GM12865 (cell line): ENCODE data around the gene INCA1.

ENCODE experiments used
- DNase-seq: peaks from one replicate; pipeline ENCODE4 v3.0.0; 2010; ENCODE audit warnings: low read depth
- H3K4me3 ChIP-seq: 2 replicates; pipeline ENCODE4 v1.5.1; 2011; ENCODE audit warnings: mild to moderate bottlenecking, low read depth, low read length, control low read depth
- TF ChIP-seq, protein P1 (sequence below): IDR thresholded peaks from 2 replicates; pipeline ENCODE4 v1.5.1; 2011; ENCODE audit warnings: low read length, control low read depth, low read depth, inconsistent platforms; ENCODE audit not compliant: insufficient read depth; ENCODE audit errors: missing control alignments

INCA1 gene

DNA sequence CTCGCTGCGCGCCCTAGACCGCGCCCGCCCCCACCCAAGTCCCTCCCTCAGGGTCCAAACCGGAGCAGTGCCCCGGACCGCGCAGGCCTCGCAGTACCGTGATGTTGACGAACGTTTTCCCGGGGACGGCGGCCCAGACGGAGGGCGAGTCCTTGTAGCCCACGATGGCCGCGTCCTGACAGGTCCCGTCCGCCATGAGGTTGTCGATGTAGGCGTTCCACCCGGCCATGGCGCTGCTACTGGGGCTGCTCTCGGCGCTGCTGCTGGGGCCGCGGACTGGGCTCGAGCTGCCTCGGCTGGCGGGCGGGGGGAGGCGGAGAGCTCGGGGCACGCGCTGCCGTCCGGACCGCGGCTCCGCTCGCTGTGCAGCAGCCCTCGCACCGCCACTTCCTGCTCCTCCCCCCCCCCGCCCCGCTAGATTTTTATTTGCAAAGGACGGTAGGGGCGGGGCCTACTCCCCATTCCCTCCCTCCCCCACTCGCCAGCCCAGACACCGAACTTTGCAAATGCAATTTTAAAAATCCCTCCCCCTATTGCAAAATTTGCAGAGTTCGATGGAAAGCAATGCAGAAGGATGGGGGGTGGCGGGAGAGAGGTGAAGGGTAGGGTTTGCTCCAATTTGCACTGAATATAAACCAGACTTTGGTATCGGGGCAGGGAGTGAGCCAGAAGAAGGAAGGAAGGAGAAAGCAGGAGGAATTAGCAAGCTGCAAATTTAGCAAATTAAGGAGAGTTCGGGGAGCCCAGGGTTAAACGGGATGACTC lies 49.0 kb downstream of the INCA1 start, which contains the start of gene PFN1:
Gene PFN1, minus strand, starts transcription at position 365 of the 765 bp plus-strand sequence. Its CDS starts 136 bp downstream, at position 229.
- TF ChIP-seq, protein P1, sequence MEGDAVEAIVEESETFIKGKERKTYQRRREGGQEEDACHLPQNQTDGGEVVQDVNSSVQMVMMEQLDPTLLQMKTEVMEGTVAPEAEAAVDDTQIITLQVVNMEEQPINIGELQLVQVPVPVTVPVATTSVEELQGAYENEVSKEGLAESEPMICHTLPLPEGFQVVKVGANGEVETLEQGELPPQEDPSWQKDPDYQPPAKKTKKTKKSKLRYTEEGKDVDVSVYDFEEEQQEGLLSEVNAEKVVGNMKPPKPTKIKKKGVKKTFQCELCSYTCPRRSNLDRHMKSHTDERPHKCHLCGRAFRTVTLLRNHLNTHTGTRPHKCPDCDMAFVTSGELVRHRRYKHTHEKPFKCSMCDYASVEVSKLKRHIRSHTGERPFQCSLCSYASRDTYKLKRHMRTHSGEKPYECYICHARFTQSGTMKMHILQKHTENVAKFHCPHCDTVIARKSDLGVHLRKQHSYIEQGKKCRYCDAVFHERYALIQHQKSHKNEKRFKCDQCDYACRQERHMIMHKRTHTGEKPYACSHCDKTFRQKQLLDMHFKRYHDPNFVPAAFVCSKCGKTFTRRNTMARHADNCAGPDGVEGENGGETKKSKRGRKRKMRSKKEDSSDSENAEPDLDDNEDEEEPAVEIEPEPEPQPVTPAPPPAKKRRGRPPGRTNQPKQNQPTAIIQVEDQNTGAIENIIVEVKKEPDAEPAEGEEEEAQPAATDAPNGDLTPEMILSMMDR = no peak
- peak within 1 kb of the TSS; percentile 81 for H3K4me3 ChIP-seq
- DNase-seq = peak; percentile 97

DNA sequence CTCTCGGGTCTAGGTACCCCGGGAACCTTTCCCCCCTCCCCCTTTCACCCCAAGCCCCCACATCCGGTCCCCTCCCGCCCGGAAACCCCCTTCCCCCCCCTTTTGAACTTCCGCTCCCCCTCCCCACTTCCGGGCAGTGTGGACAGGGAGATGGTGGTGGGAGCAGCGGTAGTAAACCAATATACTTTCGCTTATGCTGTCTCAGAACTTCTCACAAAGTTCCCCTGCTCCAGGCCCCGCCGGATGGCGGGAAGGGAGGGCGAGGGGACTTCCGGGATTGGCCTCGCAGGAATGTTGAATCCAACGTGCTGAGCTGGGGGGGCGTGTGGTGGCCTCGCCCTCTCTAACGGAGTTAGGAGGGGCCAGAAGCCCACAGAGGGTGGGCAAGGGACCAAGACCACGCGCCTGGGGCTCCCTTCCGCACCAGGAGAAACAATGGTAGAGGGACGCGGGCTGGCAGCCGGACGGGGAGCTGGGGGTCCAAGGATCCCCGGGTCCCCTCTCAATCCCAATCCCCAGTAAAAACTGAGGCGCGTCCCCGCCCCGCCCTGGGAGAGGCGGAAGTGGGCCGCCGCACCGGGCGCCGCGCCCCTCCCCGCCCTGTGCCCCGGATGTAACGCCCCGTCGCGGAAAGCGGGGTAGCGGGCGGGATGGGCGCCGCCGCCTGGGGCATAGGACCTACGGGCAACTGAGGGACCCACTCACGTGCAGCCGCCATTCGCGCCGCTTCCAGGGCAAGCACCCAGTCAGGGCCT lies 49.7 kb downstream of the INCA1 start:
- peak; percentile 92 for DNase-seq
- H3K4me3 ChIP-seq = peak overlapping the region; percentile 81
- TF ChIP-seq, protein P1 = no peak

DNA sequence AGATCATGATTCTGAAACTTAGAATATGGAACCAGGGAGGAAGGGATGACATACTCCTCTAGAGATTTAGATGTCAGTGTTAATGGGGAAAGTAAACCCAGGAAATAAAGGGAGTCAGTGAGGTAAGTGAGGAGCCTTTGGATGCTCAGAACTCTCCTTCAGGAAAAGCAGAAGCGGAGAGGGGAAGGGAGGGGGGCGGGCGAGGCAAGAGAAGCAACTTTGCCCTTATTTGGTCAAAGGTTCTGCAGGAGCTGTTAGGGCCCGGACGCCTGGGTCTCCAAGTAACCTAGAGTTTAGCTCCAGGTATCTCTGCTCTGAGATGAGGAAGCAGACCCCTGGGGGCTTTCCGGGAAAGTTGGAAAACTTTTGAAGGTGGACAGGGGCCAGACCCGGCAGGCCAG lies 50.3 kb downstream of the INCA1 start:
- TF ChIP-seq, protein P1 = no peak
- H3K4me3 ChIP-seq = peak overlapping the region; percentile 81
- DNase-seq = no peak

DNA sequence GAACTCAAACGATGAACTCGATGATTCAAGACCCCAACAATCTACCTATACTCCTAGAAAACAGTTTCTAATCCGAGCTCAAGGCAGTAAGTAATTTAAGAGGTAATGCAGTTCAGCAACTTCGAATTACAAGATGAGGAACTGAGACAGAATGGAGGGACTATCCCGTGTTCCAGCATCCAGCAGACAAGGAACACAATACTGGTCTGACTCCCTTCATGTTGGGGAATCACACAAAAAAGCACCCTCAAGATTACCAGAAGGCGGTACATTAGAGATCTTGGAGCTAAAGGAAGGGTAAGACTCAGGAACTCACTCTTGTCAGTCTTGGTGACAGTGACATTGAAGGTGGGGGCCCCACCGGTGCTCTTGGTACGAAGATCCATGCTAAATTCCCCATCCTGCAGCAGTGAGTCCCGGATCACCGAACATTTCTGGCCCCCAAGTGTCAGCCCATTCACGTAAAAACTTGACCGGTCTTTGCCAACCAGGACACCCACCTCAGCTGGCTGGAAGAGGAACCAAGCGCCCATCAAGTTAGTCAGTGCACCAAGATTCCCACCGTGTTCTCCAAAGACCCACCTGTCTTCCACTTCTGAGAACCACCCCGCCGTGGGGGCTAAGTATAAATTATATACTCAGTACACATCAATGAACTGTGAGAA lies 50.9 kb downstream of the INCA1 start:
- DNase-seq = peak; percentile 58
- peak overlapping the region; percentile 81 for H3K4me3 ChIP-seq
- TF ChIP-seq, protein P1 = no peak

DNA sequence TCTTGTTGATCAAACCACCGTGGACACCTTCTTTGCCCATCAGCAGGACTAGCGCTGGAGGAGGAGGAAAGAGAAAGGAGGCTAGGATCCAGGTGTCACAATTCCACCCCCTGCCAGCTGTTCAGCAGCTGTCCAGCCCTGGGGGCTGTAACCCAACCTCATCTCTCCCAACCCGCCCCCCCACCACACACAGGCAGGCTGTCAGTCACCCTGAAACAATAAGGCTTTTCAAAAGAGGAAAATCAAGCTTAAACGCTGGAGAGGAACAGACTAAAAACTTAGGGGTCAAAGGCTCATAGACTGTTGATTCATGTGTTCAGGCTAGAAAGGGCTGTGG lies 51.4 kb downstream of the INCA1 start:
- TF ChIP-seq, protein P1 = no peak
- no peak for DNase-seq
- peak overlapping the region; percentile 81 for H3K4me3 ChIP-seq

DNA sequence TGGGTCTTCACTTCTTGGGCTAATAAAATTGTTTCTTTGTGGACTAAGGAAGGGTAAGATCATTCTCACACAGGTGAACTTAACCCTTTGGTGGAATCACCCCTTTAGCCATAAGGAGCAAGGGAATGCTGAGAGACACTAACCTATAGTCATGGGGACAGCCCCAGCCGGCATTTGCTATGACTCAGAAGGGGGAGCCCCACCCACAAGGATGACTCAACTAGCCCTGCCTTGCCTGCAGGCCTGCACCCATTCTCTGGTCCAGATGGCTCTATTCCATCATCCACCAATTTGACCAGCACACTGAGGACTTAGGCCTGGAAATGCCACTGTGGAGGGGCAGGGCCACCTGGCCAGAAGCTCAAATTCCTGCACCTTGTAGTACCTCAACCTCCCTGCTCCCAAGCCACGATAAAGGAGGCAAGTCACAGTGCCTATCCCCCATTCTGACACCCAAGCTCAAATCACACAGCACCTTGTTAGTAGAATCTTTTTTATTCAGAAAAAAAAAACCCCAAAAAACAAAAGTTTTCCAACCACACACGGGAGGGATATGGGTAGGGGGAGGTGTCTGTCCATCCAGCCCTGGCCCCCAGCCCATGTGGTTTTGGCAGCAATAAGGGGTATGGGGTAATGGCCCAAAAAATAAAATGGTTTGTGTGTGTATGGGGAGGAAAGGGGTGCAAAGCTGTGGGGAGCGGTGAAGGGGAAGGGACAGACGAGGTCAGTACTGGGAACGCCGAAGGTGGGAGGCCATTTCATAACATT lies 52.0 kb downstream of the INCA1 start:
- peak; percentile 91 for DNase-seq
- H3K4me3 ChIP-seq = peak overlapping the region; percentile 81

More for the DNA sequence above, 52.0 kb downstream of the INCA1 start:
- TF ChIP-seq, protein P1 = no peak
